ENCODE data around the gene CRIP3. TPM values are rescaled to one million over a fixed set of nuclear protein-coding genes. Genes with fewer than 3 reads are reported as not detected.

CRIP3 gene
- total and polyA plus RNA-seq, 10 of the 15 experiments (the other 5 are each of a cell fraction or from before 2014, with no cell fraction given), result 1.5 to 9.2 (median 2.2) TPM

- no TSS peak for BruUV-seq (replicated peaks)
Measured at GRCh38 chr6:43262000-43262779, 46.4 kb downstream of the CRIP3 start.

GRCh38 chr6:43261198-43261597 lies 47.4 kb downstream of the CRIP3 start:
- RAD21 ChIA-PET (ENCODE audit: unreplicated experiment), result interaction anchor here (0.6 to 6.9 kb wide), 5 partner anchors 10 to 246 kb away, joined by 3 to 44 read pairs (median 4); partner anchors contain the start of gene DNPH1
- H3K27me3 ChIP-seq (replicated peaks in 1 of 2; ENCODE audit: control insufficient read depth in 2 of 2, insufficient read depth in 2 of 2, low read length in 1 of 2), result no peaks in the 10 kb centered on the region; a peak in 1 of 4 replicates
- BruUV-seq (replicated peaks), result no TSS peak

More at GRCh38 chr6:43262000-43262779, 46.4 kb downstream of the CRIP3 start:
- Histone ChIP-seq H3K9ac (ENCODE audit: control insufficient read depth, insufficient read depth, low read length) (no peak overlapping the region), H3K36me3 (ENCODE audit: control insufficient read depth in 2 of 2, insufficient read depth in 2 of 2, low read length in 1 of 2) (no peaks in the 10 kb centered on the region), H3K27me3 (replicated peaks in 1 of 2; ENCODE audit: control insufficient read depth in 2 of 2, insufficient read depth in 2 of 2, low read length in 1 of 2) (no peaks in the 10 kb centered on the region; a peak in 1 of 4 replicates), H3K4me3 (no peak overlapping the region), H3K27ac (ENCODE audit: control insufficient read depth, insufficient read depth) (no peak overlapping the region), H3K4me2 (ENCODE audit: control insufficient read depth, insufficient read depth) (no peak overlapping the region), H3K9me3 (replicated peaks; ENCODE audit: control insufficient read depth, insufficient read depth, low read length) (no peaks in the 10 kb centered on the region), H4K20me1 (ENCODE audit: control insufficient read depth, insufficient read depth) (no peaks in the 10 kb centered on the region), H3K4me1 (ENCODE audit: control insufficient read depth, insufficient read depth, low read length) (peaks cover 8% of the 10 kb centered on the region), H2AFZ (ENCODE audit: control insufficient read depth, low read depth, low read length) (no peak overlapping the region), H3K79me2 (ENCODE audit: control insufficient read depth, insufficient read depth, low read length) (no peaks in the 10 kb centered on the region)
- no peak for FAIRE-seq
- RAD21 ChIA-PET (ENCODE audit: unreplicated experiment), result interaction anchor here (0.6 to 6.9 kb wide), 8 partner anchors 33 to 245 kb away, joined by 3 to 44 read pairs (median 4); partner anchors contain the start of gene DNPH1
- in situ Hi-C loops (cut with MboI), result no loop called here
- TF ChIP-seq FOXK2 (IDR thresholded peaks at IDR 0.05) (peak; percentile 14; the same call in 1 of the 2 replicates), EZH2 (IDR thresholded peaks at IDR 0.05; ENCODE audit: borderline replicate concordance, control insufficient read depth, low read depth, low read length) (no peak)
- CTCF ChIA-PET, result interaction anchor here (0.8 to 6.1 kb wide), 13 partner anchors 24 to 244 kb away, joined by 3 to 56 read pairs (median 10); partner anchors contain the start of genes CRIP3 and DNPH1
- SMC1A ChIA-PET (ENCODE audit: uncharacterized antibody, unreplicated experiment), result interaction anchor here (1.0 to 3.1 kb wide), 8 partner anchors 33 to 248 kb away, joined by 3 to 16 read pairs (median 4); partner anchors contain the start of genes CRIP3, DNPH1 and LRRC73
- DNase-seq (ENCODE audit: low read depth, low spot score), result no peak
- no peak for ATAC-seq
- POLR2A ChIA-PET, result interaction anchor here (0.7 to 1.0 kb wide), 2 partner anchors 99 to 247 kb away, joined by 3 to 7 read pairs; no protein-coding TSS in a partner anchor
- intact Hi-C loops (cut with micrococcal nuclease; ENCODE audit: unreplicated experiment), result loop anchor here (2.0 kb wide), 2 partner anchors 73 to 137 kb away; no protein-coding TSS in a partner anchor
- WGBS (ENCODE audit: insufficient coverage, insufficient replicate concordance, low lambda C conversion rate, missing lambda C conversion rate), result 75% methylated on average over 14 of the region's 14 CpGs

More at GRCh38 chr6:43261198-43261597, 47.4 kb downstream of the CRIP3 start:
- Histone ChIP-seq H3K9ac (ENCODE audit: control insufficient read depth, insufficient read depth, low read length) (no peak overlapping the region), H3K4me3 (no peak overlapping the region), H2AFZ (ENCODE audit: control insufficient read depth, low read depth, low read length) (no peak overlapping the region), H3K27ac (ENCODE audit: control insufficient read depth, insufficient read depth) (no peak overlapping the region), H4K20me1 (ENCODE audit: control insufficient read depth, insufficient read depth) (no peaks in the 10 kb centered on the region), H3K79me2 (ENCODE audit: control insufficient read depth, insufficient read depth, low read length) (no peaks in the 10 kb centered on the region), H3K4me2 (ENCODE audit: control insufficient read depth, insufficient read depth) (no peak overlapping the region), H3K4me1 (ENCODE audit: control insufficient read depth, insufficient read depth, low read length) (peaks cover 8% of the 10 kb centered on the region), H3K36me3 (ENCODE audit: control insufficient read depth in 2 of 2, insufficient read depth in 2 of 2, low read length in 1 of 2) (no peaks in the 10 kb centered on the region), H3K9me3 (replicated peaks; ENCODE audit: control insufficient read depth, insufficient read depth, low read length) (no peaks in the 10 kb centered on the region)
- POLR2A ChIA-PET, result interaction anchor here (0.5 to 1.0 kb wide), 3 partner anchors 60 to 127 kb away, joined by 4 to 7 read pairs (median 5); no protein-coding TSS in a partner anchor
- no peak for FAIRE-seq
- no peak for DNase-seq (ENCODE audit: low read depth, low spot score)
- SMC1A ChIA-PET (ENCODE audit: uncharacterized antibody, unreplicated experiment), result interaction anchor here (1.0 to 1.4 kb wide), 4 partner anchors 47 to 247 kb away, joined by 3 to 5 read pairs (median 3); partner anchors contain the start of gene CRIP3
- WGBS (ENCODE audit: insufficient coverage, insufficient replicate concordance, low lambda C conversion rate, missing lambda C conversion rate), result 48% methylated on average over 5 of the region's 5 CpGs
- TF ChIP-seq ATF7 (IDR thresholded peaks at IDR 0.05; ENCODE audit: low read depth), result no peak
- TF ChIP-seq RB1 (IDR thresholded peaks at IDR 0.05; ENCODE audit: borderline replicate concordance), result no peak
- in situ Hi-C loops (cut with MboI), result no loop called here
- ATAC-seq, result no peak
- intact Hi-C loops (cut with micrococcal nuclease; ENCODE audit: unreplicated experiment), result no loop called here
- CTCF ChIA-PET, result interaction anchor here (0.7 to 6.1 kb wide), 8 partner anchors 47 to 894 kb away, joined by 3 to 56 read pairs (median 8); partner anchors contain the start of gene CRIP3
